GM12873 (cell line): Measurements from ENCODE around the gene PIK3R5.

Experiments used
- TF ChIP-seq, protein P1 (sequence below): IDR thresholded peaks from 2 replicates; pipeline ENCODE4 v1.5.1; 2012; ENCODE audit warnings: low read depth, mild to moderate bottlenecking, moderate library complexity, low read length, control low read depth; ENCODE audit not compliant: insufficient read depth; ENCODE audit errors: missing control alignments

Gene PIK3R5, protein sequence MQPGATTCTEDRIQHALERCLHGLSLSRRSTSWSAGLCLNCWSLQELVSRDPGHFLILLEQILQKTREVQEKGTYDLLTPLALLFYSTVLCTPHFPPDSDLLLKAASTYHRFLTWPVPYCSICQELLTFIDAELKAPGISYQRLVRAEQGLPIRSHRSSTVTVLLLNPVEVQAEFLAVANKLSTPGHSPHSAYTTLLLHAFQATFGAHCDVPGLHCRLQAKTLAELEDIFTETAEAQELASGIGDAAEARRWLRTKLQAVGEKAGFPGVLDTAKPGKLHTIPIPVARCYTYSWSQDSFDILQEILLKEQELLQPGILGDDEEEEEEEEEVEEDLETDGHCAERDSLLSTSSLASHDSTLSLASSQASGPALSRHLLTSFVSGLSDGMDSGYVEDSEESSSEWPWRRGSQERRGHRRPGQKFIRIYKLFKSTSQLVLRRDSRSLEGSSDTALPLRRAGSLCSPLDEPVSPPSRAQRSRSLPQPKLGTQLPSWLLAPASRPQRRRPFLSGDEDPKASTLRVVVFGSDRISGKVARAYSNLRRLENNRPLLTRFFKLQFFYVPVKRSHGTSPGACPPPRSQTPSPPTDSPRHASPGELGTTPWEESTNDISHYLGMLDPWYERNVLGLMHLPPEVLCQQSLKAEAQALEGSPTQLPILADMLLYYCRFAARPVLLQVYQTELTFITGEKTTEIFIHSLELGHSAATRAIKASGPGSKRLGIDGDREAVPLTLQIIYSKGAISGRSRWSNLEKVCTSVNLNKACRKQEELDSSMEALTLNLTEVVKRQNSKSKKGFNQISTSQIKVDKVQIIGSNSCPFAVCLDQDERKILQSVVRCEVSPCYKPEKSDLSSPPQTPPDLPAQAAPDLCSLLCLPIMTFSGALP

GRCh38 chr17:8965394-8966168 lies at the start of gene PIK3R5:
Gene PIK3R5 (minus strand): TSS chr17:8965707. CDS start chr17:8911494, 54,213 bp downstream.
- TF ChIP-seq, protein P1, sequence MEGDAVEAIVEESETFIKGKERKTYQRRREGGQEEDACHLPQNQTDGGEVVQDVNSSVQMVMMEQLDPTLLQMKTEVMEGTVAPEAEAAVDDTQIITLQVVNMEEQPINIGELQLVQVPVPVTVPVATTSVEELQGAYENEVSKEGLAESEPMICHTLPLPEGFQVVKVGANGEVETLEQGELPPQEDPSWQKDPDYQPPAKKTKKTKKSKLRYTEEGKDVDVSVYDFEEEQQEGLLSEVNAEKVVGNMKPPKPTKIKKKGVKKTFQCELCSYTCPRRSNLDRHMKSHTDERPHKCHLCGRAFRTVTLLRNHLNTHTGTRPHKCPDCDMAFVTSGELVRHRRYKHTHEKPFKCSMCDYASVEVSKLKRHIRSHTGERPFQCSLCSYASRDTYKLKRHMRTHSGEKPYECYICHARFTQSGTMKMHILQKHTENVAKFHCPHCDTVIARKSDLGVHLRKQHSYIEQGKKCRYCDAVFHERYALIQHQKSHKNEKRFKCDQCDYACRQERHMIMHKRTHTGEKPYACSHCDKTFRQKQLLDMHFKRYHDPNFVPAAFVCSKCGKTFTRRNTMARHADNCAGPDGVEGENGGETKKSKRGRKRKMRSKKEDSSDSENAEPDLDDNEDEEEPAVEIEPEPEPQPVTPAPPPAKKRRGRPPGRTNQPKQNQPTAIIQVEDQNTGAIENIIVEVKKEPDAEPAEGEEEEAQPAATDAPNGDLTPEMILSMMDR = no peak

DNA sequence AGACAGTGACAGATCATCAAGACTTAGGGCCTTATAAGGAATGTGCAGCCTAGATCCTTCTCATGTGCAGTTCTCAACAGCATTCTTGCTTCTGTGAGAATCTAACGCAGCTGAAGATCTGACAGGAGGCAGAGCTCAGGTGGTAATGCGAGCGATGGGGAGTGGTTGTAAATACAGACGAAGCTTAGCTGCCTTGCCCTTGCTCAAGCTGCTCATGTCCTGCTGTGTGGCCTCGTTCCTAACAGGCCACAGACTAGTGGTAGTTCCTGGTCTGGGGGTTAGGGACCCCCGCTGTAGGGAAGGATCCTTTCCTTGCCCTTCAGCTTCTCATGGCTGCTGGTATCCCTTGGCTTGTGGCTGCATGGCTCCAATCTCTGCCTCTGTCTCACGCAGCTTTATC lies 45.5 kb upstream of the PIK3R5 start:
- TF ChIP-seq, protein P1 = no peak

GRCh38 chr17:9009737-9010136 lies 44.2 kb upstream of the PIK3R5 start:
- TF ChIP-seq, protein P1 = no peak

GRCh38 chr17:9009096-9009495 lies 43.6 kb upstream of the PIK3R5 start:
- TF ChIP-seq, protein P1 = no peak

GRCh38 chr17:9007052-9007714 lies 41.7 kb upstream of the PIK3R5 start:
- TF ChIP-seq, protein P1 = no peak

DNA sequence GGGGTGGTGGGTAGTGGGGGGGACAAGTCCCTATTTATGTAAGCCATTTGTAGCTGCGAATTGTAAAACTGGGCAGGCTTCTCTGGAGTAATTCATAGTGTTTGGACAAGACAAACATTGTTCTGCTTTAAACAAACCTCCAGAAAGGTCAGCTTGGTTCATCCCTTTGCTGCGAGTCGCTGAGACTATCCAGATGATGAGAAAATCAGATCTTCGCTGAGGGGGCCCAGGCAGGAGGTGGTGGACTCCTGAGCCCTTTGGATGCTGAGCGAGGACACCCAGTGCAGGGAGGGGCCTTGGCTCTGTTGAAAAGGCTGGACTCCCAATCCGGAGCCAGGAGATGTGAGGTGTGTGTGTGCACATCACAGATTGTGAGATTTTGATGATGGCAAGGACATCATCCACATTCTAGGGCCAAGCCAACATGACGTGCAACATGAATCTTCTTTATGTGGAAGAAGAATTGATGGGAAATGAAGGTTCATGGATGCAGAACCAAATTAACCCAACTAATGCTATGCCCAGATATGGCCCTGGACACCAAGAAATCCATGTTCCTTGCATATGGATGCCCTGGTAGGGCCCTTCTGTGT lies 40.8 kb upstream of the PIK3R5 start:
- TF ChIP-seq, protein P1 = no peak
